Fibroblast of lung (primary cell): ENCODE measurements around the gene JARID2. TPM values are rescaled to one million over a fixed set of nuclear protein-coding genes. Genes with fewer than 3 reads are reported as not detected.
A peak's percentile ranks its signal among the peaks of the same experiment; 100 is the strongest.

ENCODE experiments used
- DNase-seq, 2 donors: peaks; one replicate each; pipeline versions ENCODE4 v3.0.0 to v3.0.0-alpha.2; 2010; ENCODE audit warnings: low read depth in 2 of 2
- H2AFZ ChIP-seq: 2 replicates; pipeline ENCODE4 v1.5.1; 2012; ENCODE audit warnings: low read length, control low read depth, inconsistent platforms
- H3K27ac ChIP-seq: 2 replicates; pipeline ENCODE4 v1.5.1; 2011; ENCODE audit warnings: low read length, control low read depth; ENCODE audit not compliant: insufficient read depth
- H3K27me3 ChIP-seq: 2 replicates; pipeline ENCODE4 v1.5.1; 2011; ENCODE audit warnings: mild to moderate bottlenecking, low read length; ENCODE audit not compliant: control insufficient read depth, insufficient read depth
- H3K36me3 ChIP-seq: 2 replicates; pipeline ENCODE4 v1.5.1; 2011; ENCODE audit warnings: low read length; ENCODE audit not compliant: control insufficient read depth, insufficient read depth
- H3K4me1 ChIP-seq: 2 replicates; pipeline ENCODE4 v1.5.1; 2011; ENCODE audit warnings: low read length; ENCODE audit not compliant: control insufficient read depth, insufficient read depth; ENCODE audit errors: extremely low read depth
- H3K4me2 ChIP-seq: 2 replicates; pipeline ENCODE4 v1.5.1; 2011; ENCODE audit warnings: low read length, control low read depth; ENCODE audit not compliant: insufficient read depth; ENCODE audit errors: extremely low read depth
- H3K4me3 ChIP-seq, 4 experiments: fragments of 200-600 bp in 1 of 4; sonication (generic) in 1 of 4; replicated peaks in 1 of 4; 2 replicates each; pipeline ENCODE4 v1.5.1; 2011 to 2016; ENCODE audit warnings: low read length in 4 of 4, low read depth in 3 of 4, mild to moderate bottlenecking in 3 of 4, control low read depth in 2 of 4, inconsistent platforms in 1 of 4, mixed read lengths in 1 of 4; ENCODE audit not compliant: insufficient read depth in 1 of 4; ENCODE audit errors: control extremely low read depth in 1 of 4
- H3K79me2 ChIP-seq: 2 replicates; pipeline ENCODE4 v1.5.1; 2012; ENCODE audit warnings: mild to moderate bottlenecking, low read length, inconsistent platforms; ENCODE audit not compliant: control insufficient read depth, insufficient read depth
- H3K9ac ChIP-seq: 2 replicates; pipeline ENCODE4 v1.5.1; 2011; ENCODE audit warnings: mild to moderate bottlenecking, low read length, control low read depth; ENCODE audit not compliant: insufficient read depth
- H3K9me3 ChIP-seq: 2 replicates; pipeline ENCODE4 v1.5.1; 2012; ENCODE audit warnings: low read depth, low read length; ENCODE audit not compliant: control insufficient read depth, insufficient read depth
- H4K20me1 ChIP-seq: 2 replicates; pipeline ENCODE4 v1.5.1; 2011; ENCODE audit warnings: low read length; ENCODE audit not compliant: control insufficient read depth, insufficient read depth; ENCODE audit errors: extremely low read depth
- EZH2 ChIP-seq: IDR thresholded peaks from 2 replicates; pipeline ENCODE4 v1.5.1; 2012; ENCODE audit warnings: low read length, control low read depth, mild to moderate bottlenecking; ENCODE audit errors: missing control alignments
- polyA plus RNA-seq, 2 donors: library from polyadenylated mRNA; depleted of rRNA in 1 of 2; stranded (reverse) in 1 of 2; unstranded in 1 of 2; fragments of >200 nt; gene quantifications; 2 replicates each; pipeline ENCODE4 v1.2.1, GENCODE V29; 2011 to 2012; ENCODE audit warnings: missing spikeins in 1 of 2
- total RNA-seq: library from RNA; depleted of rRNA; stranded (reverse); fragments of >200 nt; gene quantifications from 2 replicates; pipeline ENCODE4 v1.2.1, GENCODE V29; 2014
- TF ChIP-seq, protein P1 (sequence below), 2 donors: IDR thresholded peaks in 1 of 2; conservative IDR thresholded peaks in 1 of 2; 1 replicate in 1 of 2; 2 replicates in 1 of 2; pipeline ENCODE4 v1.5.1; 2011 to 2012; ENCODE audit warnings: low read length in 2 of 2, control low read depth in 1 of 2, inconsistent platforms in 1 of 2, low read depth in 1 of 2, mild to moderate bottlenecking in 1 of 2

Gene JARID2
- total and polyA plus RNA-seq, 2 donors (not counting 1 experiment from before 2014, with no cell fraction given) = 5.0 to 8.2 TPM

GRCh38 chr6:15457121-15457650 lies 211.3 kb downstream of the JARID2 start:
- H3K36me3 ChIP-seq = peaks cover 2% of the 10 kb centered on the region
- no peak overlapping the region for H3K4me2 ChIP-seq
- no peak overlapping the region for H3K9ac ChIP-seq
- no peaks in the 10 kb centered on the region for H3K27me3 ChIP-seq
- no peaks in the 10 kb centered on the region for H3K9me3 ChIP-seq
- peaks cover 3% of the 10 kb centered on the region for H3K4me1 ChIP-seq
- H3K79me2 ChIP-seq = no peaks in the 10 kb centered on the region
- TF ChIP-seq, protein P1, sequence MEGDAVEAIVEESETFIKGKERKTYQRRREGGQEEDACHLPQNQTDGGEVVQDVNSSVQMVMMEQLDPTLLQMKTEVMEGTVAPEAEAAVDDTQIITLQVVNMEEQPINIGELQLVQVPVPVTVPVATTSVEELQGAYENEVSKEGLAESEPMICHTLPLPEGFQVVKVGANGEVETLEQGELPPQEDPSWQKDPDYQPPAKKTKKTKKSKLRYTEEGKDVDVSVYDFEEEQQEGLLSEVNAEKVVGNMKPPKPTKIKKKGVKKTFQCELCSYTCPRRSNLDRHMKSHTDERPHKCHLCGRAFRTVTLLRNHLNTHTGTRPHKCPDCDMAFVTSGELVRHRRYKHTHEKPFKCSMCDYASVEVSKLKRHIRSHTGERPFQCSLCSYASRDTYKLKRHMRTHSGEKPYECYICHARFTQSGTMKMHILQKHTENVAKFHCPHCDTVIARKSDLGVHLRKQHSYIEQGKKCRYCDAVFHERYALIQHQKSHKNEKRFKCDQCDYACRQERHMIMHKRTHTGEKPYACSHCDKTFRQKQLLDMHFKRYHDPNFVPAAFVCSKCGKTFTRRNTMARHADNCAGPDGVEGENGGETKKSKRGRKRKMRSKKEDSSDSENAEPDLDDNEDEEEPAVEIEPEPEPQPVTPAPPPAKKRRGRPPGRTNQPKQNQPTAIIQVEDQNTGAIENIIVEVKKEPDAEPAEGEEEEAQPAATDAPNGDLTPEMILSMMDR (conservative IDR thresholded peaks at IDR 0.05 in 1 of 2, IDR thresholded peaks at IDR 0.05 in 1 of 2; ENCODE audit: low read depth in 1 of 2, low read length in 2 of 2) = no peak
- TF ChIP-seq EZH2 = no peak
- H4K20me1 ChIP-seq = no peaks in the 10 kb centered on the region
- H3K27ac ChIP-seq = no peak overlapping the region
- no peak overlapping the region for H3K4me3 ChIP-seq
- H2AFZ ChIP-seq = no peak overlapping the region
- no peak for DNase-seq

- H3K4me1 ChIP-seq = peaks cover 6% of the 10 kb centered on the region
- no peak overlapping the region for H3K27ac ChIP-seq
- peaks cover 2% of the 10 kb centered on the region for H3K36me3 ChIP-seq
- peak overlapping the region in 1 of 4 experiments; percentile 32 for H3K4me3 ChIP-seq
- no peak for TF ChIP-seq EZH2
- TF ChIP-seq, protein P1 (conservative IDR thresholded peaks at IDR 0.05 in 1 of 2, IDR thresholded peaks at IDR 0.05 in 1 of 2; ENCODE audit: low read depth in 1 of 2, low read length in 2 of 2) = no peak
- no peaks in the 10 kb centered on the region for H3K9me3 ChIP-seq
- H4K20me1 ChIP-seq = no peaks in the 10 kb centered on the region
- no peaks in the 10 kb centered on the region for H3K27me3 ChIP-seq
- H3K79me2 ChIP-seq = no peaks in the 10 kb centered on the region
- H3K4me2 ChIP-seq = no peak overlapping the region
- no peak for DNase-seq
- no peak overlapping the region for H3K9ac ChIP-seq
- no peak overlapping the region for H2AFZ ChIP-seq
These were observed 212.2 kb downstream of the JARID2 start for GRCh38 chr6:15458021-15458459.

DNA sequence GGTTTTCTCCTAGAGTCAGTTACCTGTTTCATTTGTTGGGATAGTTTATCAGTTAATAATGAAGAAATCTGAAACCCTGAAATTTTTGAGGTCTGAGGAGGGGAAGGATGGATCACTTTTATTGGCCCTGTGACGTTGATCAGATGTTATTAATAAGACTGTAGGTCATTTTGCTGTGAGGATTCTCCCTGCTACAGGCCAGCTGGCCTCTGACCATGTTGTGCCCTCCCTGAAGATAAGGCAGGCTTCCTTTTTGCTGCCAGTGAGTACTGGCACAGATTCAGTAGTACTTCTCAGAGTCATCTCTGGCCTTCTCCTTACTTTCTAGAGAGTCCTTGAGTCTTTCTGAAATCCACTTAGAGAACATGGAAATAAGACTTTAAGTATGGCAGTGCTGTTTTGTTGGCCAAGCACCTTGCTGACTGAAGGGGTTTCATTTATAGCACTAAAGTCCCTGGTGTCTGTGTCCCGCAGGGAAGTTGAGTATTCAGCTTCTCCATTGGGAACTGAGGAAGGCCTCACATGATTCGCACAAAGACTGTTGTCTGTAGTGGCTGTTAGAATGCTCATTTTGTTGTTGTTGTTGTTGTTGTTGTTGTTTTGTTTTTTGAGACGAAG lies 214.3 kb downstream of the JARID2 start:
- H3K4me3 ChIP-seq = no peak overlapping the region
- no peaks in the 10 kb centered on the region for H3K27me3 ChIP-seq
- DNase-seq = no peak
- H4K20me1 ChIP-seq = no peaks in the 10 kb centered on the region
- no peak overlapping the region for H3K9ac ChIP-seq
- no peaks in the 10 kb centered on the region for H3K36me3 ChIP-seq
- no peak for TF ChIP-seq EZH2
- TF ChIP-seq, protein P1 (conservative IDR thresholded peaks at IDR 0.05 in 1 of 2, IDR thresholded peaks at IDR 0.05 in 1 of 2; ENCODE audit: low read depth in 1 of 2, low read length in 2 of 2) = no peak
- no peak overlapping the region for H2AFZ ChIP-seq
- H3K4me1 ChIP-seq = peaks cover 6% of the 10 kb centered on the region
- no peak overlapping the region for H3K4me2 ChIP-seq
- H3K27ac ChIP-seq = no peak overlapping the region
- H3K9me3 ChIP-seq = no peaks in the 10 kb centered on the region
- no peaks in the 10 kb centered on the region for H3K79me2 ChIP-seq
